Glomerular visceral epithelial cell (primary cell): ENCODE results near the gene CRYZ.

Experiments
- DNase-seq: peaks from one replicate; pipeline ENCODE4 v3.0.0-alpha.2; 2016; ENCODE audit errors: extremely low spot score

CRYZ gene

DNA sequence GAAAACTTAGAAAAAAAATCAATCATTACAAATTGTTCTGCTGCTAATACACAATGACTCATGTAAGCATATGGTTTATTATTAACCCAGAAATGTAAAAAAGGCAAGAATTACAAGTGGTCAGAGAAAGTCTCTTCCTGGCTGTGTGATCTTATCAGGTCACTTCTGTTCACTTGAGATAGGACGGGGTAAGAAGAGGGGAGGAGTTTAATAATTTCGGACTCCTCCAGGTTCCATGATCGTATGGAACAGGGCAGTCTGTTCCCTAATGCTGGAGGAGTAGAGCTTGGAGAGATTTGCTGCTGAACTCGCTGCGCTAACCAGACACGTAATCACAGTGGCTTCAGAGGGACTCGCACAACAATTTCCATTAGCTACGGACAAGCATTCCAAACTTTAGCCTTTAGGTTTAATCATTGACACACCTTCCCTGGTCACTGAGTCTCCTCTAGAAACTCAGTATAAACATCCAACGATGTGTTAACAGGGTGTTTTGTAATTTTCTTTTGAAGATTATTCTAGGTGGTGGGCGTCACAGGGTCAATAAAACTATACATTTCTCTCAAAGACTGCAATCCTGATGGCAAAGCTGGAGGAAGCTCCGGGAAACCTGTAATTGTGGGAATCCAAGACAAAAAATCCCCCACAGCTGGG lies 1.3 kb downstream of the CRYZ start:
- DNase-seq, result peak; percentile 83

DNA sequence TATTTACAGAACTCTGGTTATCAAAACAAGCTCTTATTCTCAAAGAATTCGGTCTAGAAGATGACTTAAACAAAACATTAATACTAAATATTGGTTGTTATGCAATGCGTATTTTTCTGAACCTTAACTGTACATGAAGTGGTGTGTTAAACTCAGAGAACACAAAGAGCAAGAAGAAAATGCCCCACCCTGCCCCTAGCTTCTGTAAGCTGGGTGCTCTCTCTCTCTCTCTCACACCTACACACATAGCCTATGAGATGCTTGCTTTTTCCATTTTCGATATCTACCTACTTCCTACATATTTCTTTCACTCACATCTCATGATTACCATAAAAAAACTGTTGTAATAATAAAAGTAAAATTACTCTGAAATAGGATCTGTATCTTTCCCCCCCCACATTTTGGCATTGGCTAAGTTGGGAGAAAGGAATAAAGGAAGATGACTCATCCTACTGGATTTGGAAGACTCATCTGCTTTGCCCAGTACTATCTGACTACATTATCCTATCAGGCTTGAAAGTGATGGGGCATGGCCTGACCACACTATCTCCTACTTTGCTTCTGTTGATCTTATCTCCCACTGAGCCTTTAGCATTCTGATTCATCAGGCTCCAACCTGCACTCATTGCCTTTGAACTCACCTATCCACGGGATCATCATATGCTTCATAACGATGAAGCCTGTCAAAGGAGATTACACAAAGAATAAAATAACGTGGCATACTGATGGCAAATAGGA lies 2.9 kb downstream of the CRYZ start:
- peak; percentile 83 for DNase-seq

DNA sequence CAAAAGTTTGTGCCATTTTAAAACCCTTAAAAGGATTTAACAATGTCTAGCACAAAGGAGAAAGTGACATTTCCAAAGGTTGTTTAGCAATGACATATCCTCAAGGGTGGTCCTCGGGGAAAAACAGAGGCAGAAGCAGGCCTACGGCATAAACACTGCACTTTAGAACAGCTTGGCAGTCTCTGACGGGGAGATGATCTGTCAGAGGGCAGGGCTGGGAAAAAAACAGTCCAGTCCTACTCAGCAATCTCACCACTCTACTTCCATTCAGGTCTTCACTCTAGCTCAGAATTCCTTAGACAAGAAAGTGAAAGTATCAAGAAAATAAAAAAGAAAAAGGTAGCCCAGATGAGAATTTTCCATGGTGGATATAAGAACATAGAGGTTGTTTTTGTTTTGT lies 4.1 kb downstream of the CRYZ start:
- no peak for DNase-seq

DNA sequence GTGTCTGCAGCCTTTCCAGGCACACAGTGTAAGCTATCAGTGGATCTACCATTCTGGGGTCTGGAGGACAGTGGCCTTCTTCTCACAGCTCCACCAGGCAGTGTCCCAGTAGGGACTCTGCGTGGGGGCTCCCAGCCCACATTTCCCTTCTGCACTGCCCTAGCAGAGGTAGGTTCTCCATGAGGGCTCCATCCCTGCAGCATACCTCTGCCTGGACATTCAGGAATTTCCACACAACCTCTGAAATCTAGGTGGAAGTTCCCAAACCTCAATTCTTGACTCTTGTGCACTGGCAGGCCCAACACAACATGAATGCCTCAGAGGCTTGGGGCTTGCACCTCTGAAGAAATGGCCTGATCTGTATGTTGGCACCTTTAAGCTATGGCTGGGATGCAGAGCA lies 6.8 kb downstream of the CRYZ start:
- no peak for DNase-seq

DNA sequence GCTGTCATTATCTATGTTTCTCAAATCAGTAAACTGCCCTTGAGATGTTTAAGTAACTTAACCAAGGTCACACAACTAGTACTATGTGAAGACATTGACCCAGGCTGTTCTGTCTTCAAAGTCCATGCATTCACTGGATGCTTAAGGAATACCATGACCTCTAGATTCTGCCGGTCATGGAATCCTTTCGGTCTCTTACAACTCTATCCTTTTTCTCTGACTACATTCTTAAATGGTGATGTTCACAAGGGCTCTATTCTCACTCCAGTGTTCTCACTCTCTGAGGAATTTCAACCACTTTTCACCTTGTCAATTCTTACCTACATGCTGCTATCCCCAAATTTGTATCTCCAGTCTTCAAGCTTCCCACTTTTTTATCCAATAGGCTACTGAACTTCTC lies 15.2 kb downstream of the CRYZ start:
- DNase-seq, result no peak

DNA sequence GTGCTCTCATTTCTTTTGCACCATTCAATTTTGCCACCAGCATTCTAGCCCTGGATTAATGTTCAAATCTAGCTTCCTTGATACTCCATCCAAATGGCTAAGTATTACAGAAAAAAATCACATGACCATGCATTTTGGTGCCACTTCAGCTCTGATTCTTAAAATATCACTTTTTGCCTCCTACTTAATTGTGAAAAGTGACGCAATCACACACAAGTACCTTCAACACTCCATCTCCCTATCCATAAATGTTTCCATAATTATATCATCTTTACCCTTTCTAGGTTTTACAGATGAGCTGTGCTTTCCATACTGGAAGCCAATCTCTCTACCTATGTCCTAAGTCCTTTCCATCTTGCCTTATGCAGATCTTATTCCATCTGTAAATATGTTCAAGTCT lies 16.0 kb downstream of the CRYZ start:
- DNase-seq, result no peak

DNA sequence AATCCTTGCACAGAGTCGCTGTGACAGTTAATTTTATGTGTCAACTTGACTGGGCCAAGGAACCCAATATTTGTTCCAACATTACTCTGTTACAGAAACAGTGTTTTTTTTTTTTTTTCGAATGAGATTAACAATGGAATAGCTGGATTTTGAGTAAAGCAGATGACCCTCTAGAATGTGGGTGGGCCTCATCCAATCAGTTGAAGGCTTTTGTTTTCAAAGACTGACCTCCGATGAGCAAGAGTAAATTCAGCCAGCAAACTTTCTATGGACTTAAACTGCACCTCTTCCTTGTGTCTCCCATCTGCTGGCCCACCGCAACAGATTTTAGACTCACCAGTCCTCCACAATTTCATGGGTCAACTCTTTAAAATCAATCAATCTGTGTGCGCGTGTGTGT lies 17.0 kb downstream of the CRYZ start:
- DNase-seq, result no peak

DNA sequence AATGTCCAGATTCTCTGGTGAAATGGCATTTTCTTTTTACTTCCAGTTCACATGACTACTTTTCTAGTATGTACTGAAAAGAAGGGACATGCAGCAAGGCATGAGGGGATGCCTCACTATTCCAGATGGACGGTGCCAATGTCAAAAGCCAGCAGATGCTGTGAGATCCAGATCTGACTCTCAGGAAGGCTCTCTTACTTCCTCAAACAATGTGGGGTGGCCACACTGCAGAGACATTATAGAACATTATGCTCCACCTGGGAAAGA lies 17.7 kb downstream of the CRYZ start:
- DNase-seq, result no peak

DNA sequence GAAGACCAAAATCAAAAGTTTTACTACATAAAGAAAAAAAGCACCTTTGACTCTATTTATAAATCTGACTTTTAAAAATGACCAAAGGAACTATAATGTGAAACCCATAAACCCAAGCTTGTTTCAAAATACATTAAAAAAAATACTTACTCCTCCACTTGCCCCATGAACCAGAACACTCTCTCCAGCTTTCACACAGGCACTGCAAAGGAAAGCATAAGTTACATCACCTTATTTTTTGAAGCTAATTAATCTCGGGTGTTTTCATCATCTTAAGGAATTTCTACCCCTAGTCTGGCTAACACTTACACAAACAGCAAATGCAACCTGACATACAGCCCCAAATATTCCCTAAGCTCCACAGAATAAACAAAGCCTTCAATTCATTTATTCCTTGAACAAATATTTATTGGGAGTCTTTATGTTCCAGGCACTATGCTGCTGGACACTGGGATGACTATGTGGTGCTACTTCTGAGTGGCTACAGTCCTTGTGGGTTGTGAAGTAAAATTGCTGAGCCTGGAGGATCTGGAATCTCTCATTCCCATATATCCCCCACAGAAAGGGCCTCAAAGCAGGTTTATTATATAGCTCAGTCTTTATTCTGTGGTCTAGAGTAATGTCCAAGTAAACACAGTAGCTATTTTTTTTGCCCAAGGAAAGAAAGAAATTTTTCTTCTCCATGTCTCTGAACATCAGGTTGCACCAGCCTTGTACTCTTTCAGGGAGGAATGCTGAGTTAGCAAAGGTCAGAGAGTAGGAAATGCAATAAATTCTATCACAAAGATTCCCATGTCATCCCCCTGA lies 18.2 kb downstream of the CRYZ start:
- no peak for DNase-seq

DNA sequence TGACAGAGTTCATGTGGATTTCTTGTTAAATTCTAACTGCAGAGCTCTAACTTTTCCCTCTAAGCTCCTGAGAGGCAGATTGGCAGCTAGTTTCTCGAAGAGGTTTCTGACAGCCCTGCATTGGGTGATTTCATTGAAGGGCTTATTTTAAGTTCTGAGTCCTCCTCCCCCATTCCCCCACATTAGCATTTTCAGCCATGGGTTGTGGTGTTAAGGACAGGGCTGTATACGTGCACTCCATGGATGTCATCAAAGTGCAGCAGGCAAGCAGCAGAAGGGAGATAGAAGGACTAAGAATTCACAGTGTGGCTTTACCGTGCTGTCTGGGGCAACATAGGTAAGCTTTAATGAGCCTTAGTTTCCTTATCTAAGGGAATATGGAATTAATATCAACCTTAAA lies 19.0 kb downstream of the CRYZ start:
- DNase-seq, result no peak

DNA sequence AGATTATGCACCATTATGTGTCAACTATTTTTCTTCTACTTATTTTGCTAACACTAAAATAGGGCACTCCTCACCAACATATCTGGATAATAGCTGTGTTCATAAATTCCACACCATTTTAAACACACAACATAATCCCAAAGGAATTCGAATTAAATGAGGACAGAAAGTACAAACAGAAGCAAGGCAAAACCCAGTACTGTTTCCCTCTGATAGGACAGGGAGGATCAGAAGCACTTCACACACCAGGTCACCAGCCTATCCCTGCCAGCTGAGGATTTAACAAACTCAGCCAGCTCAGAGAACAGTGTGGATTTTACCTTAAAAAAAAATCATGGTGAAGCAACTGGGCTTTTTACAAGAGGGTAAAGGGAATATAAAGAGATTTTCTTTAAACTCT lies 20.0 kb downstream of the CRYZ start:
- no peak for DNase-seq

DNA sequence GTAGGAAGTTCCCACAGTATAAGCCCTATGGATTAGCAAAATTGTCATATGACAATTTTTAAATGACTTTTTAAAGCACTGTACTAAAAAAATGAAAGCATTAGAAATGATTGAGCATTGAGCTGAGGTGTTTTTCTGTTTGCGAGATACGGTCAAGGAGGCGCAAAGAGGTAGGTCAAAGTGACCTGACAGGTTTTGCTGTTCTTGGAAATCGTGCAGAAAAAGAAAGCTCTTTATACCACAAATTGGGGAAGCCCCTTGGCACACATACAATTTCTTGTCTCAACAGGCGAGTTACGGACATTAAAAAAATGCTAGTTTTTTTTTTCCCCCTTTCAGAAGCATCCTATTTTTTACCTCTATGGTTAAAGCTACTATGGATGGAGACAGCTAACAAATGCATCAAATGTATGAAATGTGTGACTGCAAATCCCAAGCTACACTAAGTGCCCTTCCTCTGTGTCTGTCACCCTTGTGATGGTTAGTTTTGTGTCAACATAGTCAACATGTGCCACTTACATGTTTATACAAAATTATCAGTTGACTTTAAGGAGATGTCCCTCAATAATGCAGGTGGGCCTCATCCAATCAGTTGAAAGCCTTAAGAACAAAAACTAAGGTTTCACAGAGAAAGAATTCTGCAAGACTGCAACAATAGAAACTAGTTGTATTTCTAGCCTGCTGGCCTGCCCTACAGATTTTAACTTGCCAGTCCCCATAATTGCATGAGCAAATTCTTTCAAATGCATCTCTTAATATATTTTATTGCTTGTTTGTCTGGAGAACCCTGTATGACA lies 29.3 kb downstream of the CRYZ start:
- DNase-seq, result no peak

DNA sequence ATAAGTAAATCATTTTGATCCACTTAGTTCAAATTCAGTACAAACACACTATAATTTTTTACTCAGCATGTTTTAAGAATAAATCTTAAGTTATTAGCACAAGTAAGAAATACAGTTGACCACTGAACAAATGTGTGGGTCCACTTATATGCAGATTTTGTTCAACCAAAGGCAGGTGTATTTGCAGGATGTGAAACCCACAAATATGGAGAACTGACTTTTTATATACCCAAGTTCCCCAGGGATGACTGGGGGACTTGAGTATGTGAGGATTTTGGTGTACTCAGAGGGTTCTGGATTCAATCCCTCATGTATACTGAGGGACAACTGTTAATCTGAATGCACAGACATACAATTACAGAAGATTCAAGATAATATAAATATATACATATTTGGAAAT lies 33.5 kb downstream of the CRYZ start:
- DNase-seq, result no peak

DNA sequence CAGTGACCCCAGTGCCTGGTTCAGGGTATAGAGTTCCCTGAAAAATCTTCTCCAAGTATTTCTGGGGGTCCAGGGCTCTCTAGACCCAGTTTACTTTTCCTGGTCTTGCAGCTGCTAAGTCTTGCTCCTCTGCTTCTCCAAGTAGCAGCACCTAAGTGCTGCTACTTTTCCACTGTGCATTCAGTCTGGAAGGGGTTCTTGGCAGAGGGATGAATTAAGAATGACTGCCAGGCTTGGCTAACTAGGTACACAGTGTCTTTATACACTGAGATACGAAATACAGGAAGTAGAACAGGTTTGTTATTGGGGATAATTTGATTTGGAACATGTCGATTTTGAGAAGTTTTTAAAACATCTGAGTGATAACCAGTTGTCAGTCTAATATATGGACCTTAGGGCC lies 35.0 kb downstream of the CRYZ start:
- no peak for DNase-seq

DNA sequence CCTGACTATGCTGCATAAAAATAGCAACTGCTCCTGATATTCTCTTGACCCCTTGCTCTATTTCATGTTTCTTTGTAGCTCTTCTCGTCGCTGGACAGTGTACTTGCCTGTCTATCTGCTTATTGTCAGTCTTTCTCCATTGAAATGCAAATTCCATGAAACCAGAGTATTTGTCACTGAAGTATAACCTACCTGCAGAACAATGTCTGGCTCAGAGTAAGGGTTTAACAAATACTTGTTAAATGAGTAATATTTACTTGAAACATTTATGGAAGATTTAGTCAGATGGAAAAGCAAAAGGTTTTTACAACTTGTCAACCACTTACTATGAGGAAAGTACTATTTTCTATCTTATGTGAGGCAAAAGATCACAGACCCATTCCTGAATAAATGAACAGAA lies 39.4 kb downstream of the CRYZ start:
- peak; percentile 13 for DNase-seq

DNA sequence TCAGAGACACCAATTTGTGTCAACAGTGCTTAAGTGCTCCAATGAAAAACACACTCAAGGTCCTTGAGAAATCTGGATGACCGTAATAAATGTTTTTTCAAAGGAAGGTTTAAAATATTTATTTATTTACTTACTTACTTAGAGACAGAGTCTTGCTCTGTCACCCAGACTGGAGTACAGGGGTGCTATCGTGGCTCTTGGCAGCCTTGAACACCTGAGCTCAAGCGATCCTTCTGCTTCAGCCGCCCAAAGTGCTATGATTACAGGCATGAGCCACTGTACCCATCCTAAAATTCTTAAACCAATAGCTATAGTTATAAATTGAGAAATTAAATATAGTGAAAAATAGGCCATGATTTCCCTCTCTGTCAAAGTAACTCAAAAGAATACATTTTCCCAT lies 41.9 kb downstream of the CRYZ start:
- no peak for DNase-seq

DNA sequence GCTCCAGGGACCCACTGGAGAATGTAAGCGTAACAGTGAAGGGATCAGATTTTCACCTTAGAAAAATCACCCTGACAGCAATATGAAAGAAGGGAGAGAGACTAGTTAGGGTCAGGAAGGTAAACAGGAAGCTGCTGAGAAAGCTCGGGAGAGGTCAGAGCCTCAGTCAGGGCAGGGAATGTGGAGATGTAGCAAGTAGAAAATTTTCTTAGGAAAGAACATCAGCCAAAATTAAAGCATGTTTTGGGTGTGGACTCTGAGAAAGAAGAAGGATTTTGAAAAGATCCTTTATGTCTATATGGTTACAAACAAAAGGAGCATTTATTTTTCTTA lies 42.5 kb downstream of the CRYZ start:
- DNase-seq, result no peak

DNA sequence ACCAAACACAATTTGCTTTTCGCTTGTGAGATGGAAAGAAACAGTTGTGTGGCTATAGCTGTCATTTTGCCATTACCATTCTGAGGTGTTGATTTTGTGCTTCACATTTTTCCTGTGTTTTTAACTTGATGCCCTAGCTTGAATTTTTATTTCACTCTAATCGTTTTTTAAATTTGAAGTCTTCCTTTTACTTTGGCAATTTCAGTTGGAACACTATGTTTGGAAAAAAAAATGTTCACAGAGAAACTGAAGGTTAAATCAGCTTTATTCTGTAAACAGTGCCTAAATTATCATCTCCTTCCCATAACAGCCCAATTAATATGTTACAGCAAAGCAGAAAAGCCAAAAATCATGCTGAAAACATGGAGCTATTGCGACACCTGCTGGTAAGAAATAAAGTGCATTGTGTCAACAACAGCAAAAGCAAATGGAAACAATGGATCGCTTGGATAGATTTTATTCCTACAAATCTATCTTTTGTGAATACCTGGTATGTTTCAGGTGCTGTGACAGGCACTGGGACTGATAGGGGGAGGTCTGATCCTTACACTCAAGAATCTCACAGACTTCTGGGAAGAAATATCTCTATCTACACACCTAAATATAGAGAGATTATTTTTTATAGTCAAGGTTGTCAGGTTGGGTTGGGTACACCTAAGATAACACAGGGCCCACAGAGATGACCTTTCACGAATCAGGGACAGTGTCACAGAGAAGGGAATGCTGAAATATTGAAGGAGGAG lies 43.1 kb downstream of the CRYZ start:
- peak; percentile 67 for DNase-seq

DNA sequence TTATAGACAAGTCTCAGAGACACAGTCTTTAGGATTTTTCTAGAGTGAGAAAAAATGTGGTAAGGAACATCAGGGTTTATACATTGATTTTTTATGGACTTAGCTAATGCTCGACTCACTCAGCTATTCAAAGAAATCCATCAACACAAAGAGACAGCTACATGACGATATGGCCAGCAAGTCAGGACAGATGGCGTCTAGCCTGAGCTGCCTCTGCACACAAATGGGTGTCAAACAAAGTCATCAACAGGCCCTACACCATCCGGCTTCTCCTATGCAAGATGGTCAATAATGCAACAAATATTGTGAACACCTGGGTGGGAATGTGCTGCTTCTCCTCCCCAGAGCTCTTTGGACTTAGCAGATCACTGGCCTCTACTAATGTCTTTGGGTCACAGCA lies 45.9 kb downstream of the CRYZ start:
- no peak for DNase-seq

DNA sequence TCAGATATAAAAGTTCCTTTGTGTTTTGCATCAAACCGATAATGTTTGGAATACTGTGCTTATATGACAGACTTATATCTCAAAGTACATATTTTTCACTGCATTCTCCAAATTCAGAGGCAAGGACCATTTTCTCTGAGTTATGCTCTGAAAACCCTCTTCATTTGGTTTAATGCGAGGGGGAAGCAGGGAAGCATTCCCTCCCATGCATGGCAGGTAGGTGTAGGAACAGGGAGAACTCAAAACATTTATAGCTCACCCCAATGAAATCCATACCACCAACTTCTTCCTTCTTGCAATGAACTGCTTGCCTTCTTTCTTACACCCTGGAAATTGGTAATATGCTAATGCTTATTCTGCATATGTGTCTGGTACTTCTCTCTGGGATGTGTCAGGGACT lies 48.5 kb downstream of the CRYZ start:
- no peak for DNase-seq

DNA sequence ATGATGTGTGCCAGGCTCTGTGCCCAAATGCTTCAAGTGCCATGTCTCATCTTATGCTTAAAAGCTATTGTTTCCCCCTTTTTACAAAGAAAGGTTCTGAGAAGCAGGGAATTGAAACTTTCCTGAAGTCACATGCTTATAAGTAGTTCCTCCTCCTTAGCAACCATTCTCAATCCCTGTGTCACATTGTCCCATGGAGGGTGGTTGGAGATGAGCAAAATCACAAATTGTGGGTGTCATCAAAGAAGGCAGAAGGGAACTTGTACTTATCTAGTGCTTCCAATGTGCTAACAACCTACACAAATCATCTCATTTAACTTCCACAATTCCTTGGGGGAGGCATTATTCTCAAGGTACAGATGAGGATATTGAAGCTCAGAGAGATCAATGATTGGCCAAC lies 49.2 kb downstream of the CRYZ start:
- no peak for DNase-seq

DNA sequence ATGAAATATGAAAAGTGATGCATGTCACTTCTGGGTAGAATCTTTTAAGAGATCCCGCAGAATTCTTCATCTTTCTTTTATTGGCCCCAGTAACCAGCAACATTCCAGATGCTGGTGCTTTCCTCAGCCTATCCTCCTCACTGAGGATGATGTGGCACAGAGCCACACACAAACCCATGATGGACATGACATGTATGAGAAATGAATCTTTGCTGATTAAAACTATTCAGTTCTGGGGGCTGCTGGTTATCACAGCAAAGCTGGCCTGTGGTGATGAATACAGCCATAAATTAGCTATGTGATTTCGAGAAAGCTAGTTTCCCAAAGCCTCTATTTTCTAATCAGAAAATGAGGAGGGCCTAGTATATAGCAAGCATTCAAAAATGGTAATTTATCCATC lies 51.0 kb downstream of the CRYZ start:
- DNase-seq, result no peak
